Measurements from ENCODE around the gene INPP5D. TPM values are rescaled to one million over a fixed set of nuclear protein-coding genes. Genes with fewer than 3 reads are reported as not detected.
"Not testable (repeated sequence)": the region's sequence is repeated elsewhere in the genome, so short reads cannot be mapped to it uniquely, and the experiment has no call there.

Gene INPP5D
- polyA plus RNA-seq, 1 donor (not counting 4 experiments of a cell fraction or from before 2014, with no cell fraction given): 7.5 TPM

DNA sequence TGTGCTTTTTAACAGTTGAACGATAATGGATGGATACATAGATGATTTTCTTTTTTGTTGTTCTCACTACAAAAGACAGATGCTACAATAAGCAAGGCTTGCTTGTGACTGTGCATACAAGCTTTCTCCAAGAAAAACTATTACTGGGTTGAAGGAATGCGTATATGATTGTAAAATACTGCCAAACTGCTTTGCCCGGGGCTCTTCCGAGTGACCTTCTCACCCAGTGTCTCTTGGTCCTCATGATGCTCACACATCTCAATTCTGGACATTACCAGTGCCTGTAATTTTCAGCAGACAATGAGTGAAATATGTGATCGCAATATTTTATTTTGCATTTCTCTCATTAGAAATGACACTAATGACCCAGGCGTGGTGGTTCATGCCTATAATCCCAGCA, 35.9 kb downstream of the INPP5D start:
- no peak overlapping the region for H3K4me3 ChIP-seq (ENCODE audit: control insufficient read depth in 2 of 3, extremely low read depth in 1 of 3, insufficient read depth in 2 of 3, low read depth in 1 of 3, low read length in 3 of 3)
- no peaks in the 10 kb centered on the region for H3K27me3 ChIP-seq (ENCODE audit: control insufficient read depth, extremely low read depth, insufficient read depth, low read length)
- no peak for DNase-seq (ENCODE audit: low read depth, low spot score)
- H3K9me3 ChIP-seq (ENCODE audit: control insufficient read depth, low read depth, low read length): no peaks in the 10 kb centered on the region
- dilution Hi-C loops (cut with MboI; ENCODE audit: extremely low pct_ligation_motif_present, low sequenced_read_pairs): no loop called here
- no peak overlapping the region for H3K27ac ChIP-seq (ENCODE audit: control insufficient read depth, insufficient read depth, low read length)
- no peak overlapping the region for H3K4me2 ChIP-seq (ENCODE audit: control insufficient read depth, extremely low read depth, insufficient read depth, low read depth, low read length)
- H3K36me3 ChIP-seq (ENCODE audit: control insufficient read depth in 2 of 2, extremely low read depth in 1 of 2, insufficient read depth in 2 of 2, low read length in 2 of 2): no peaks in the 10 kb centered on the region
- H2AFZ ChIP-seq (ENCODE audit: control insufficient read depth, low read length): no peak overlapping the region
- H3K79me2 ChIP-seq (ENCODE audit: control insufficient read depth, insufficient read depth, low read length): no peaks in the 10 kb centered on the region
- no peaks in the 10 kb centered on the region for H3K4me1 ChIP-seq (ENCODE audit: control insufficient read depth, extremely low read depth, insufficient read depth, low read length)
- no peak for FAIRE-seq
- no peak overlapping the region for H3K9ac ChIP-seq (ENCODE audit: control insufficient read depth, extremely low read depth, insufficient read depth, low read length)
- H3K9me1 ChIP-seq (ENCODE audit: control insufficient read depth, extremely low read depth, insufficient read depth, low read length): no peaks in the 10 kb centered on the region
- no peak for TF ChIP-seq EZH2 (IDR thresholded peaks at IDR 0.05; ENCODE audit: low read length)
- TF ChIP-seq, protein P1, sequence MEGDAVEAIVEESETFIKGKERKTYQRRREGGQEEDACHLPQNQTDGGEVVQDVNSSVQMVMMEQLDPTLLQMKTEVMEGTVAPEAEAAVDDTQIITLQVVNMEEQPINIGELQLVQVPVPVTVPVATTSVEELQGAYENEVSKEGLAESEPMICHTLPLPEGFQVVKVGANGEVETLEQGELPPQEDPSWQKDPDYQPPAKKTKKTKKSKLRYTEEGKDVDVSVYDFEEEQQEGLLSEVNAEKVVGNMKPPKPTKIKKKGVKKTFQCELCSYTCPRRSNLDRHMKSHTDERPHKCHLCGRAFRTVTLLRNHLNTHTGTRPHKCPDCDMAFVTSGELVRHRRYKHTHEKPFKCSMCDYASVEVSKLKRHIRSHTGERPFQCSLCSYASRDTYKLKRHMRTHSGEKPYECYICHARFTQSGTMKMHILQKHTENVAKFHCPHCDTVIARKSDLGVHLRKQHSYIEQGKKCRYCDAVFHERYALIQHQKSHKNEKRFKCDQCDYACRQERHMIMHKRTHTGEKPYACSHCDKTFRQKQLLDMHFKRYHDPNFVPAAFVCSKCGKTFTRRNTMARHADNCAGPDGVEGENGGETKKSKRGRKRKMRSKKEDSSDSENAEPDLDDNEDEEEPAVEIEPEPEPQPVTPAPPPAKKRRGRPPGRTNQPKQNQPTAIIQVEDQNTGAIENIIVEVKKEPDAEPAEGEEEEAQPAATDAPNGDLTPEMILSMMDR (optimal IDR thresholded peaks at IDR 0.05 in 1 of 3, IDR thresholded peaks at IDR 0.05 in 1 of 3, conservative IDR thresholded peaks at IDR 0.05 in 1 of 3; ENCODE audit: extremely low read depth in 1 of 3, insufficient read depth in 2 of 3, low read length in 3 of 3): no peak
- no peaks in the 10 kb centered on the region for H4K20me1 ChIP-seq (ENCODE audit: control insufficient read depth, extremely low read depth, insufficient read depth, low read length)

DNA sequence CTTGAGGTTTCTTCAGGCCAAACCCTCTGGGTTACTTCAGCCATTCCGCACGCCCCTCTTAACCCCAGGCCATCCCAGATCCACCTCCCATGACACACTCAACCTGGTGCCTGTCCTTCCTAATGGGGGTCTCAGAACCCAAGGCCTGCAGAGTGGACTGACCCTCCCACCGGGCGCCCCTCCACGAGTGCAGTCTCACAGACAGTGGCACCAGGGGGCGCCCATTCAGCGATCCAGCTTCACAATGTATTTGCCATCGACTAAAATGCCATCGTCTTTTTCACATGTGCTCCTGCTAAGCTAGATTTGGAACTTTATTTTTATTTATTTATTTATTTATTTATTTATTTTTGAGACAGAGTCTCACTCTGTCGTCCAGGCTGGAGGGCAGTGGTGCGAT, 38.5 kb downstream of the INPP5D start:
- no peaks in the 10 kb centered on the region for H3K4me1 ChIP-seq (ENCODE audit: control insufficient read depth, extremely low read depth, insufficient read depth, low read length)

DNA sequence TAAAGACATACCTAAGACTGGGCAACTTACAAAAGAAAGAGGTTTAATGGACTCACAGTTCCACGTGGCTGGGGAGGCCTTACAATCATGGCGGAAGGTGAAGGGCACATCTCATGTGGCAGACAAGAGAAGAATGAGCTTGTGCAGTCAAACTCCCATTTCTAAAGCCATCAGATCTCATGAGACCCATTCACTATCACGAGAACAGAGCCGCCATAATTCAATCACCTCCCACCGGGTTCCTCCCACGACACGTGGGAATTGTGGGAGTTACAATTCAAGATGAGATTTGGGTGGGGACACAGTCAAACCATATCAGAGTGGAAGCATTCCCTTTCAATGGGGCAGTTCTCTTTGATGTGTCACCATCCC, 39.7 kb downstream of the INPP5D start:
- H3K79me2 ChIP-seq (ENCODE audit: control insufficient read depth, insufficient read depth, low read length); H3K4me1 ChIP-seq (ENCODE audit: control insufficient read depth, extremely low read depth, insufficient read depth, low read length); H3K36me3 ChIP-seq (ENCODE audit: control insufficient read depth in 2 of 2, extremely low read depth in 1 of 2, insufficient read depth in 2 of 2, low read length in 2 of 2); H3K4me2 ChIP-seq (ENCODE audit: control insufficient read depth, extremely low read depth, insufficient read depth, low read depth, low read length); H3K27me3 ChIP-seq (ENCODE audit: control insufficient read depth, extremely low read depth, insufficient read depth, low read length); H2AFZ ChIP-seq (ENCODE audit: control insufficient read depth, low read length); H3K4me3 ChIP-seq (ENCODE audit: control insufficient read depth in 2 of 3, extremely low read depth in 1 of 3, insufficient read depth in 2 of 3, low read depth in 1 of 3, low read length in 3 of 3); H3K9me3 ChIP-seq (ENCODE audit: control insufficient read depth, low read depth, low read length); DNase-seq (ENCODE audit: low read depth, low spot score); dilution Hi-C loops (cut with MboI; ENCODE audit: extremely low pct_ligation_motif_present, low sequenced_read_pairs); H3K9me1 ChIP-seq (ENCODE audit: control insufficient read depth, extremely low read depth, insufficient read depth, low read length); H4K20me1 ChIP-seq (ENCODE audit: control insufficient read depth, extremely low read depth, insufficient read depth, low read length); FAIRE-seq; H3K27ac ChIP-seq (ENCODE audit: control insufficient read depth, insufficient read depth, low read length); H3K9ac ChIP-seq (ENCODE audit: control insufficient read depth, extremely low read depth, insufficient read depth, low read length): not testable (repeated sequence)

More for the DNA sequence above, 38.5 kb downstream of the INPP5D start:
- no peaks in the 10 kb centered on the region for H3K9me1 ChIP-seq (ENCODE audit: control insufficient read depth, extremely low read depth, insufficient read depth, low read length)
- dilution Hi-C loops (cut with MboI; ENCODE audit: extremely low pct_ligation_motif_present, low sequenced_read_pairs): no loop called here
- no peak overlapping the region for H3K4me3 ChIP-seq (ENCODE audit: control insufficient read depth in 2 of 3, extremely low read depth in 1 of 3, insufficient read depth in 2 of 3, low read depth in 1 of 3, low read length in 3 of 3)
- no peak overlapping the region for H3K9ac ChIP-seq (ENCODE audit: control insufficient read depth, extremely low read depth, insufficient read depth, low read length)
- no peaks in the 10 kb centered on the region for H3K9me3 ChIP-seq (ENCODE audit: control insufficient read depth, low read depth, low read length)
- DNase-seq (ENCODE audit: low read depth, low spot score) (no peak), FAIRE-seq (no peak)
- H3K27ac ChIP-seq (ENCODE audit: control insufficient read depth, insufficient read depth, low read length): no peak overlapping the region
- H2AFZ ChIP-seq (ENCODE audit: control insufficient read depth, low read length): no peak overlapping the region
- TF ChIP-seq EZH2 (IDR thresholded peaks at IDR 0.05; ENCODE audit: low read length): no peak
- TF ChIP-seq, protein P1 (optimal IDR thresholded peaks at IDR 0.05 in 1 of 3, IDR thresholded peaks at IDR 0.05 in 1 of 3, conservative IDR thresholded peaks at IDR 0.05 in 1 of 3; ENCODE audit: extremely low read depth in 1 of 3, insufficient read depth in 2 of 3, low read length in 3 of 3): peak in 2 of 3 experiments; percentile 24 to 55
- H3K27me3 ChIP-seq (ENCODE audit: control insufficient read depth, extremely low read depth, insufficient read depth, low read length): no peaks in the 10 kb centered on the region
- H3K4me2 ChIP-seq (ENCODE audit: control insufficient read depth, extremely low read depth, insufficient read depth, low read depth, low read length): no peak overlapping the region
- no peaks in the 10 kb centered on the region for H4K20me1 ChIP-seq (ENCODE audit: control insufficient read depth, extremely low read depth, insufficient read depth, low read length)
- H3K79me2 ChIP-seq (ENCODE audit: control insufficient read depth, insufficient read depth, low read length): no peaks in the 10 kb centered on the region
- H3K36me3 ChIP-seq (ENCODE audit: control insufficient read depth in 2 of 2, extremely low read depth in 1 of 2, insufficient read depth in 2 of 2, low read length in 2 of 2): no peaks in the 10 kb centered on the region
